Measurements from ENCODE around the gene PRRG2. TPM values are rescaled to one million over a fixed set of nuclear protein-coding genes. Genes with fewer than 3 reads are reported as not detected.

PRRG2 gene
- total and polyA plus RNA-seq, 10 of the 15 experiments (the other 5 are each of a cell fraction or from before 2014, with no cell fraction given): 0.09 to 2.1 (median 0.86) TPM

- Histone ChIP-seq H3K4me1 (ENCODE audit: control insufficient read depth, insufficient read depth, low read length) (peaks cover 8% of the 10 kb centered on the region; the same call in 1 of the 2 replicates), H3K36me3 (ENCODE audit: control insufficient read depth in 2 of 2, insufficient read depth in 2 of 2, low read length in 1 of 2) (peaks cover 1 to 4% of the 10 kb centered on the region in 2 experiments; a peak in 3 of 4 replicates), H2AFZ (ENCODE audit: control insufficient read depth, low read depth, low read length) (no peak overlapping the region), H3K9ac (ENCODE audit: control insufficient read depth, insufficient read depth, low read length) (no peak overlapping the region), H3K4me2 (ENCODE audit: control insufficient read depth, insufficient read depth) (no peak overlapping the region), H3K79me2 (ENCODE audit: control insufficient read depth, insufficient read depth, low read length) (peaks cover 10% of the 10 kb centered on the region), H3K27ac (ENCODE audit: control insufficient read depth, insufficient read depth) (no peak overlapping the region), H3K27me3 (replicated peaks in 1 of 2; ENCODE audit: control insufficient read depth in 2 of 2, insufficient read depth in 2 of 2, low read length in 1 of 2) (no peaks in the 10 kb centered on the region), H4K20me1 (ENCODE audit: control insufficient read depth, insufficient read depth) (no peaks in the 10 kb centered on the region), H3K9me3 (replicated peaks; ENCODE audit: control insufficient read depth, insufficient read depth, low read length) (no peaks in the 10 kb centered on the region), H3K4me3 (no peak overlapping the region)
- no peak for TF ChIP-seq POLR2AphosphoS5 (IDR thresholded peaks at IDR 0.05; ENCODE audit: low read length)
- TF ChIP-seq ATF7 (IDR thresholded peaks at IDR 0.05; ENCODE audit: low read depth): no peak
- TF ChIP-seq YY1 (IDR thresholded peaks at IDR 0.05; ENCODE audit: low read depth, low read length): no peak
- TF ChIP-seq ZNF384 (IDR thresholded peaks at IDR 0.05; ENCODE audit: borderline replicate concordance, low read depth, low read length): no peak
- TF ChIP-seq ATF3 (IDR thresholded peaks at IDR 0.05; ENCODE audit: borderline replicate concordance, extremely low read depth, low read depth, low read length): no peak
- TF ChIP-seq CUX1 (IDR thresholded peaks at IDR 0.05; ENCODE audit: insufficient replicate concordance, low read depth, low read length): no peak
- TF ChIP-seq HDGF (IDR thresholded peaks at IDR 0.05): no peak
- no peak for TF ChIP-seq CHD4 (IDR thresholded peaks at IDR 0.05)
- TF ChIP-seq E2F4 (IDR thresholded peaks at IDR 0.05; ENCODE audit: low read depth, low read length): no peak
- TF ChIP-seq HCFC1 (IDR thresholded peaks at IDR 0.05; ENCODE audit: low read length): no peak
- no peak for TF ChIP-seq PKNOX1 (IDR thresholded peaks at IDR 0.05)
- no peak for TF ChIP-seq CREB1 (IDR thresholded peaks at IDR 0.05; ENCODE audit: low read depth)
- POLR2A ChIA-PET: interaction anchor here (0.6 to 0.7 kb wide), 2 partner anchors 11 to 14 kb away, joined by 3 to 12 read pairs; no protein-coding TSS in a partner anchor
- CTCF ChIA-PET: interaction anchor here (1.5 to 6.5 kb wide), 3 partner anchors 71 to 101 kb away, joined by 6 to 96 read pairs (median 6); partner anchors contain the start of gene PRMT1
- no peak for ATAC-seq
- 100% methylated on average over 2 of the region's 2 CpGs for WGBS (ENCODE audit: insufficient coverage, insufficient replicate concordance, low lambda C conversion rate, missing lambda C conversion rate)
- BruUV-seq (replicated peaks): no TSS peak
- FAIRE-seq: no peak
- intact Hi-C loops (cut with micrococcal nuclease; ENCODE audit: unreplicated experiment) (no loop called here), in situ Hi-C loops (cut with MboI) (no loop called here)
- DNase-seq (ENCODE audit: low read depth, low spot score): no peak
- RAD21 ChIA-PET (ENCODE audit: unreplicated experiment): interaction anchor here (0.5 to 0.9 kb wide), 2 partner anchors 75 to 250 kb away, joined by 4 to 5 read pairs; no protein-coding TSS in a partner anchor
- SMC1A ChIA-PET (ENCODE audit: uncharacterized antibody, unreplicated experiment): interaction anchor here (0.8 kb wide), 1 partner anchor 104 kb away, joined by 3 read pairs; no protein-coding TSS in a partner anchor
Measured at GRCh38 chr19:49574206-49574755, 6.8 kb upstream of the PRRG2 start.
